Endothelial cell (in vitro differentiated cells): ENCODE measurements around the gene CDX1. TPM values are rescaled to one million over a fixed set of nuclear protein-coding genes. Genes with fewer than 3 reads are reported as not detected.

Source experiments
- DNase-seq: peaks from one replicate; pipeline ENCODE4 v3.0.0; 2021; ENCODE audit warnings: low spot score
- H3K27ac Mint-ChIP-seq: one replicate; pipeline ENCODE4 v1.8.0; 2021; ENCODE audit warnings: mixed read lengths, inconsistent platforms; ENCODE audit not compliant: unreplicated experiment
- H3K27me3 Mint-ChIP-seq: one replicate; pipeline ENCODE4 v1.8.0; 2021; ENCODE audit warnings: mild to moderate bottlenecking, moderate library complexity, mixed read lengths, inconsistent platforms; ENCODE audit not compliant: unreplicated experiment
- H3K36me3 Mint-ChIP-seq: one replicate; pipeline ENCODE4 v1.8.0; 2021; ENCODE audit warnings: mild to moderate bottlenecking, low read depth, mixed read lengths, inconsistent platforms; ENCODE audit not compliant: unreplicated experiment
- H3K4me1 Mint-ChIP-seq: one replicate; pipeline ENCODE4 v1.8.0; 2021; ENCODE audit warnings: mild to moderate bottlenecking, mixed read lengths, inconsistent platforms; ENCODE audit not compliant: unreplicated experiment
- H3K4me3 Mint-ChIP-seq: one replicate; pipeline ENCODE4 v1.8.0; 2021; ENCODE audit warnings: mild to moderate bottlenecking, mixed read lengths, inconsistent platforms; ENCODE audit not compliant: unreplicated experiment
- H3K9me3 Mint-ChIP-seq: one replicate; pipeline ENCODE4 v1.8.0; 2021; ENCODE audit warnings: mixed read lengths, inconsistent platforms; ENCODE audit not compliant: unreplicated experiment
- total RNA-seq: library from RNA; stranded (reverse); fragmentation: NEBNext Ultra II Directional; extraction: Animal tissue kit (Norgen Biotek cat#: 25700); gene quantifications from one replicate; pipeline ENCODE4 v1.2.1, GENCODE V29; 2021; ENCODE audit not compliant: unreplicated experiment
- TF ChIP-seq, protein P1 (sequence below): fragments of 200-600 bp; sonication (generic); IDR thresholded peaks from one replicate; pipeline ENCODE4 v1.5.0; 2021; ENCODE audit warnings: antibody characterized with exemption; ENCODE audit not compliant: unreplicated experiment

Gene CDX1
- total RNA-seq, 1 donor from 2014 or later = 0.59 TPM

GRCh38 chr5:150190503-150190979, 24.0 kb downstream of the CDX1 start:
- no peaks in the 10 kb centered on the region for H3K9me3 Mint-ChIP-seq
- no peak overlapping the region for H3K4me3 Mint-ChIP-seq
- no peak for DNase-seq
- peaks cover 3% of the 10 kb centered on the region for H3K4me1 Mint-ChIP-seq
- H3K27ac Mint-ChIP-seq = no peak overlapping the region
- TF ChIP-seq, protein P1, sequence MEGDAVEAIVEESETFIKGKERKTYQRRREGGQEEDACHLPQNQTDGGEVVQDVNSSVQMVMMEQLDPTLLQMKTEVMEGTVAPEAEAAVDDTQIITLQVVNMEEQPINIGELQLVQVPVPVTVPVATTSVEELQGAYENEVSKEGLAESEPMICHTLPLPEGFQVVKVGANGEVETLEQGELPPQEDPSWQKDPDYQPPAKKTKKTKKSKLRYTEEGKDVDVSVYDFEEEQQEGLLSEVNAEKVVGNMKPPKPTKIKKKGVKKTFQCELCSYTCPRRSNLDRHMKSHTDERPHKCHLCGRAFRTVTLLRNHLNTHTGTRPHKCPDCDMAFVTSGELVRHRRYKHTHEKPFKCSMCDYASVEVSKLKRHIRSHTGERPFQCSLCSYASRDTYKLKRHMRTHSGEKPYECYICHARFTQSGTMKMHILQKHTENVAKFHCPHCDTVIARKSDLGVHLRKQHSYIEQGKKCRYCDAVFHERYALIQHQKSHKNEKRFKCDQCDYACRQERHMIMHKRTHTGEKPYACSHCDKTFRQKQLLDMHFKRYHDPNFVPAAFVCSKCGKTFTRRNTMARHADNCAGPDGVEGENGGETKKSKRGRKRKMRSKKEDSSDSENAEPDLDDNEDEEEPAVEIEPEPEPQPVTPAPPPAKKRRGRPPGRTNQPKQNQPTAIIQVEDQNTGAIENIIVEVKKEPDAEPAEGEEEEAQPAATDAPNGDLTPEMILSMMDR = no peak
- H3K27me3 Mint-ChIP-seq = peaks cover 17% of the 10 kb centered on the region
- H3K36me3 Mint-ChIP-seq = peaks cover 3% of the 10 kb centered on the region

- no peak overlapping the region for H3K27ac Mint-ChIP-seq
- peaks cover 3% of the 10 kb centered on the region for H3K4me1 Mint-ChIP-seq
- H3K4me3 Mint-ChIP-seq = no peak overlapping the region
- DNase-seq = no peak
- TF ChIP-seq, protein P1 = no peak
- peaks cover 17% of the 10 kb centered on the region for H3K27me3 Mint-ChIP-seq
- H3K9me3 Mint-ChIP-seq = no peaks in the 10 kb centered on the region
- H3K36me3 Mint-ChIP-seq = peaks cover 3% of the 10 kb centered on the region
These were observed 24.4 kb downstream of the CDX1 start for GRCh38 chr5:150190987-150191386.

DNA sequence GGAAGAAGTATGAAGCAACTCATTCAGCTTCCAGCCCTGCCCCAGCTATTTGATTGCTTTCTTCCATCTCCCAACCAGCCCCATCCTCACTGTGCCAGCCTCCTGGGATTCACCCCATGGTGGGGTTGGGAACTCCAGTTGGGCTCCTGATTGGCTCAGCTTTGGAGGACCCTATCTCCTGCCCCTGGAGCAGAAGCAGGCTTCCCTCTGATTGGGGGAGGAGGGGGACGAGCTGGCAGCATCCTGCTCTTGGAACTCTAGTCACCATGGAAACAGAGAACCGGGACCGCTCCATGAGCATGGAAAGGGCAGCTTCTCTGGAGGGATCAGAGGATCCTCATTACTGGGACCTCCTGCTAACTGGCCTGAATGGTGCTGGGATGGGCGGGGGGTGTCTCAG, 25.9 kb downstream of the CDX1 start:
- Mint-ChIP-seq H3K4me1 (peaks cover 3% of the 10 kb centered on the region), H3K27me3 (peaks cover 14% of the 10 kb centered on the region), H3K36me3 (peaks cover 3% of the 10 kb centered on the region), H3K27ac (no peak overlapping the region), H3K9me3 (no peaks in the 10 kb centered on the region), H3K4me3 (no peak overlapping the region)
- TF ChIP-seq, protein P1 = no peak
- no peak for DNase-seq

- H3K4me3 Mint-ChIP-seq = no peak overlapping the region
- no peaks in the 10 kb centered on the region for H3K36me3 Mint-ChIP-seq
- DNase-seq = no peak
- peaks cover 3% of the 10 kb centered on the region for H3K4me1 Mint-ChIP-seq
- no peak overlapping the region for H3K27ac Mint-ChIP-seq
- peaks cover 7% of the 10 kb centered on the region for H3K27me3 Mint-ChIP-seq
- H3K9me3 Mint-ChIP-seq = no peaks in the 10 kb centered on the region
- TF ChIP-seq, protein P1 = no peak
These were observed 29.3 kb downstream of the CDX1 start for GRCh38 chr5:150195736-150196485.

DNA sequence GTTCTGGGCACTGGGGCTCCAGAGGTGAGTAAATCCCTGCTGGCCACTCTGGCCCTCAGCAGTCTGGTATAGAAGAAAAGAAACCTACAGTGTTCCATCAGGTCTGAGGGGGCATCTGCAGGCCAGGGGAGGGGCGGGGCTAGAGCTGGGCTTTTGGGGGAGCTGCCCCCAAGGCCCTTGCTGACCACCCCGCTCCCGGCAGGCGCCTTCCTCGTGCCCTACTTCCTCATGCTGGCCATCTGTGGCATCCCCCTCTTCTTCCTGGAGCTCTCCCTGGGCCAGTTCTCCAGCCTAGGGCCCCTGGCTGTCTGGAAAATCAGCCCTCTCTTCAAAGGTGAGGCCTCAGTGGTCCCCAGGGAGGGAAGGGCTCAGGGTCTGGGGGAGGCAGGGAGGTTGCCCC, 29.9 kb downstream of the CDX1 start:
- TF ChIP-seq, protein P1 = no peak
- Mint-ChIP-seq H3K4me1 (peaks cover 3% of the 10 kb centered on the region), H3K36me3 (no peaks in the 10 kb centered on the region), H3K9me3 (no peaks in the 10 kb centered on the region), H3K27ac (no peak overlapping the region), H3K4me3 (no peak overlapping the region), H3K27me3 (peaks cover 5% of the 10 kb centered on the region)
- no peak for DNase-seq
